Mesothelial cell of epicardium (in vitro differentiated cells): ENCODE data around the gene ATP5MC2. TPM values are rescaled to one million over a fixed set of nuclear protein-coding genes. Genes with fewer than 3 reads are reported as not detected.
"Not testable (repeated sequence)": the region's sequence is repeated elsewhere in the genome, so short reads cannot be mapped to it uniquely, and the experiment has no call there.

Source experiments
- DNase-seq, 2 experiments: peaks; one replicate each; pipeline ENCODE4 v3.0.0; 2021; ENCODE audit warnings: low spot score in 2 of 2; ENCODE audit not compliant: unreplicated experiment in 2 of 2
- H3K27ac Mint-ChIP-seq: 2 replicates; pipeline ENCODE4 v1.8.0; 2021; ENCODE audit warnings: mixed read lengths
- H3K27me3 Mint-ChIP-seq: 2 replicates; pipeline ENCODE4 v1.8.0; 2021; ENCODE audit warnings: low read depth, mixed read lengths
- H3K36me3 Mint-ChIP-seq: 2 replicates; pipeline ENCODE4 v1.8.0; 2021; ENCODE audit warnings: mixed read lengths
- H3K4me1 Mint-ChIP-seq: 2 replicates; pipeline ENCODE4 v1.8.0; 2021; ENCODE audit warnings: mixed read lengths
- H3K4me3 Mint-ChIP-seq: 2 replicates; pipeline ENCODE4 v1.8.0; 2021; ENCODE audit warnings: mild to moderate bottlenecking, moderate library complexity, mixed read lengths
- H3K9me3 Mint-ChIP-seq: 2 replicates; pipeline ENCODE4 v1.8.0; 2021; ENCODE audit warnings: mixed read lengths
- CTCF ChIP-seq: fragments of 200-600 bp; sonication (generic); IDR thresholded peaks from one replicate; pipeline ENCODE4 v1.5.0; 2021; ENCODE audit warnings: antibody characterized with exemption; ENCODE audit not compliant: unreplicated experiment
- total RNA-seq: library from RNA; stranded (reverse); gene quantifications from 3 replicates; pipeline ENCODE4 v1.2.1, GENCODE V29; 2021

Gene ATP5MC2
- total RNA-seq = 356 to 359 TPM (median 356 TPM) in 3 replicates

GRCh38 chr12:53675701-53676607 is at the start of gene ATP5MC2:
Gene ATP5MC2, minus strand, starts transcription at chr12:53676083. Its CDS starts 3,469 bp downstream, at chr12:53672614.
- H3K27me3 Mint-ChIP-seq = no peaks in the 10 kb centered on the region
- peak within 1 kb of the TSS; percentile 99 for H3K27ac Mint-ChIP-seq
- DNase-seq = peak; percentile 94 to 98
- peak; percentile 93 for TF ChIP-seq CTCF
- H3K36me3 Mint-ChIP-seq = peaks cover 18% of the 10 kb centered on the region
- H3K9me3 Mint-ChIP-seq = no peaks in the 10 kb centered on the region
- peak within 1 kb of the TSS; percentile 95 for H3K4me3 Mint-ChIP-seq
- peaks cover 40% of the 10 kb centered on the region for H3K4me1 Mint-ChIP-seq

- H3K27ac Mint-ChIP-seq = no peak overlapping the region
- H3K4me1 Mint-ChIP-seq = peaks cover 20% of the 10 kb centered on the region
- H3K4me3 Mint-ChIP-seq = no peak overlapping the region
- no peaks in the 10 kb centered on the region for H3K27me3 Mint-ChIP-seq
- no peaks in the 10 kb centered on the region for H3K9me3 Mint-ChIP-seq
- no peak for TF ChIP-seq CTCF
- H3K36me3 Mint-ChIP-seq = peaks cover 39% of the 10 kb centered on the region
- no peak for DNase-seq
Measured at GRCh38 chr12:53722450-53723041, 46.7 kb upstream of the ATP5MC2 start.

- Mint-ChIP-seq H3K4me1 (peaks cover 6% of the 10 kb centered on the region), H3K4me3 (no peak overlapping the region), H3K36me3 (peaks cover 50% of the 10 kb centered on the region), H3K27me3 (no peaks in the 10 kb centered on the region), H3K27ac (no peak overlapping the region), H3K9me3 (no peaks in the 10 kb centered on the region)
- TF ChIP-seq CTCF = no peak
- DNase-seq = no peak
Measured at GRCh38 chr12:53720946-53721345, 45.1 kb upstream of the ATP5MC2 start.

GRCh38 chr12:53719649-53720048 is 43.8 kb upstream of the ATP5MC2 start:
- TF ChIP-seq CTCF = no peak
- peaks cover 49% of the 10 kb centered on the region for H3K36me3 Mint-ChIP-seq
- no peak overlapping the region for H3K27ac Mint-ChIP-seq
- H3K27me3 Mint-ChIP-seq = no peaks in the 10 kb centered on the region
- no peaks in the 10 kb centered on the region for H3K4me1 Mint-ChIP-seq
- no peaks in the 10 kb centered on the region for H3K9me3 Mint-ChIP-seq
- no peak overlapping the region for H3K4me3 Mint-ChIP-seq
- DNase-seq = no peak

GRCh38 chr12:53718567-53718966 is 42.7 kb upstream of the ATP5MC2 start:
- not testable (repeated sequence) for H3K27ac Mint-ChIP-seq, H3K27me3 Mint-ChIP-seq, H3K4me3 Mint-ChIP-seq, H3K9me3 Mint-ChIP-seq, DNase-seq, H3K4me1 Mint-ChIP-seq
- H3K36me3 Mint-ChIP-seq = peaks cover 47% of the 10 kb centered on the region

- H3K4me3 Mint-ChIP-seq = no peak overlapping the region
- no peaks in the 10 kb centered on the region for H3K9me3 Mint-ChIP-seq
- no peak for TF ChIP-seq CTCF
- H3K36me3 Mint-ChIP-seq = peaks cover 47% of the 10 kb centered on the region
- no peaks in the 10 kb centered on the region for H3K27me3 Mint-ChIP-seq
- H3K27ac Mint-ChIP-seq = no peak overlapping the region
- H3K4me1 Mint-ChIP-seq = no peaks in the 10 kb centered on the region
- DNase-seq = no peak
Measured at GRCh38 chr12:53717319-53717718, 41.4 kb upstream of the ATP5MC2 start.
